Fibroblast of lung (primary cell): ENCODE measurements around the gene CRISP3. TPM values are rescaled to one million over a fixed set of nuclear protein-coding genes. Genes with fewer than 3 reads are reported as not detected.

ENCODE experiments used
- DNase-seq, 2 donors: peaks; one replicate each; pipeline versions ENCODE4 v3.0.0 to v3.0.0-alpha.2; 2010; ENCODE audit warnings: low read depth in 2 of 2
- H2AFZ ChIP-seq: 2 replicates; pipeline ENCODE4 v1.5.1; 2012; ENCODE audit warnings: low read length, control low read depth, inconsistent platforms
- H3K27ac ChIP-seq: 2 replicates; pipeline ENCODE4 v1.5.1; 2011; ENCODE audit warnings: low read length, control low read depth; ENCODE audit not compliant: insufficient read depth
- H3K27me3 ChIP-seq: 2 replicates; pipeline ENCODE4 v1.5.1; 2011; ENCODE audit warnings: mild to moderate bottlenecking, low read length; ENCODE audit not compliant: control insufficient read depth, insufficient read depth
- H3K36me3 ChIP-seq: 2 replicates; pipeline ENCODE4 v1.5.1; 2011; ENCODE audit warnings: low read length; ENCODE audit not compliant: control insufficient read depth, insufficient read depth
- H3K4me1 ChIP-seq: 2 replicates; pipeline ENCODE4 v1.5.1; 2011; ENCODE audit warnings: low read length; ENCODE audit not compliant: control insufficient read depth, insufficient read depth; ENCODE audit errors: extremely low read depth
- H3K4me2 ChIP-seq: 2 replicates; pipeline ENCODE4 v1.5.1; 2011; ENCODE audit warnings: low read length, control low read depth; ENCODE audit not compliant: insufficient read depth; ENCODE audit errors: extremely low read depth
- H3K4me3 ChIP-seq, 4 experiments: fragments of 200-600 bp in 1 of 4; sonication (generic) in 1 of 4; replicated peaks in 1 of 4; 2 replicates each; pipeline ENCODE4 v1.5.1; 2011 to 2016; ENCODE audit warnings: low read length in 4 of 4, low read depth in 3 of 4, mild to moderate bottlenecking in 3 of 4, control low read depth in 2 of 4, inconsistent platforms in 1 of 4, mixed read lengths in 1 of 4; ENCODE audit not compliant: insufficient read depth in 1 of 4; ENCODE audit errors: control extremely low read depth in 1 of 4
- H3K79me2 ChIP-seq: 2 replicates; pipeline ENCODE4 v1.5.1; 2012; ENCODE audit warnings: mild to moderate bottlenecking, low read length, inconsistent platforms; ENCODE audit not compliant: control insufficient read depth, insufficient read depth
- H3K9ac ChIP-seq: 2 replicates; pipeline ENCODE4 v1.5.1; 2011; ENCODE audit warnings: mild to moderate bottlenecking, low read length, control low read depth; ENCODE audit not compliant: insufficient read depth
- H3K9me3 ChIP-seq: 2 replicates; pipeline ENCODE4 v1.5.1; 2012; ENCODE audit warnings: low read depth, low read length; ENCODE audit not compliant: control insufficient read depth, insufficient read depth
- H4K20me1 ChIP-seq: 2 replicates; pipeline ENCODE4 v1.5.1; 2011; ENCODE audit warnings: low read length; ENCODE audit not compliant: control insufficient read depth, insufficient read depth; ENCODE audit errors: extremely low read depth
- EZH2 ChIP-seq: IDR thresholded peaks from 2 replicates; pipeline ENCODE4 v1.5.1; 2012; ENCODE audit warnings: low read length, control low read depth, mild to moderate bottlenecking; ENCODE audit errors: missing control alignments
- polyA plus RNA-seq, 2 donors: library from polyadenylated mRNA; depleted of rRNA in 1 of 2; stranded (reverse) in 1 of 2; unstranded in 1 of 2; fragments of >200 nt; gene quantifications; 2 replicates each; pipeline ENCODE4 v1.2.1, GENCODE V29; 2011 to 2012; ENCODE audit warnings: missing spikeins in 1 of 2
- total RNA-seq: library from RNA; depleted of rRNA; stranded (reverse); fragments of >200 nt; gene quantifications from 2 replicates; pipeline ENCODE4 v1.2.1, GENCODE V29; 2014
- TF ChIP-seq, protein P1 (sequence below), 2 donors: IDR thresholded peaks in 1 of 2; conservative IDR thresholded peaks in 1 of 2; 1 replicate in 1 of 2; 2 replicates in 1 of 2; pipeline ENCODE4 v1.5.1; 2011 to 2012; ENCODE audit warnings: low read length in 2 of 2, control low read depth in 1 of 2, inconsistent platforms in 1 of 2, low read depth in 1 of 2, mild to moderate bottlenecking in 1 of 2

CRISP3 gene
- total and polyA plus RNA-seq, 2 donors (not counting 1 experiment from before 2014, with no cell fraction given), result not detected

DNA sequence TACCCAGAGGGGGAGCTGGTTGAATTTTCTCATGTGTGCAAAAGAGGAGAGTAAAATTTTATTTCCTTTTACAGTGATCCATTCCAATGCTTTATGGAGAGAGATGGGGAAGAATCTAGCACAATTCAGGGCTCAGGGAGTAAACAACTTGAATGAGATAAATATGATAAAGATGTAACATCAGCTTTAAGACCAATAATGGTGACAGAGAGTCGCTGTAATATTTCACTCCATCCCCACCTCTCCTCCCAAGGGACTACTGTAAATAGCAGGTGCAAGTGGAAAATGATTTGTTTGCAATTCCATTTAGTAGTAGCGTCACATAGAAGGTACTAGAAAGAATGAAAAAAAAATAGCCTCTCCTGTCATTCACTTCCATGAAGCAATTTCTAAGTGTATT, 4.8 kb downstream of the CRISP3 start:
- TF ChIP-seq, protein P1, sequence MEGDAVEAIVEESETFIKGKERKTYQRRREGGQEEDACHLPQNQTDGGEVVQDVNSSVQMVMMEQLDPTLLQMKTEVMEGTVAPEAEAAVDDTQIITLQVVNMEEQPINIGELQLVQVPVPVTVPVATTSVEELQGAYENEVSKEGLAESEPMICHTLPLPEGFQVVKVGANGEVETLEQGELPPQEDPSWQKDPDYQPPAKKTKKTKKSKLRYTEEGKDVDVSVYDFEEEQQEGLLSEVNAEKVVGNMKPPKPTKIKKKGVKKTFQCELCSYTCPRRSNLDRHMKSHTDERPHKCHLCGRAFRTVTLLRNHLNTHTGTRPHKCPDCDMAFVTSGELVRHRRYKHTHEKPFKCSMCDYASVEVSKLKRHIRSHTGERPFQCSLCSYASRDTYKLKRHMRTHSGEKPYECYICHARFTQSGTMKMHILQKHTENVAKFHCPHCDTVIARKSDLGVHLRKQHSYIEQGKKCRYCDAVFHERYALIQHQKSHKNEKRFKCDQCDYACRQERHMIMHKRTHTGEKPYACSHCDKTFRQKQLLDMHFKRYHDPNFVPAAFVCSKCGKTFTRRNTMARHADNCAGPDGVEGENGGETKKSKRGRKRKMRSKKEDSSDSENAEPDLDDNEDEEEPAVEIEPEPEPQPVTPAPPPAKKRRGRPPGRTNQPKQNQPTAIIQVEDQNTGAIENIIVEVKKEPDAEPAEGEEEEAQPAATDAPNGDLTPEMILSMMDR (conservative IDR thresholded peaks at IDR 0.05 in 1 of 2, IDR thresholded peaks at IDR 0.05 in 1 of 2; ENCODE audit: low read depth in 1 of 2, low read length in 2 of 2), result no peak
- DNase-seq, result no peak

DNA sequence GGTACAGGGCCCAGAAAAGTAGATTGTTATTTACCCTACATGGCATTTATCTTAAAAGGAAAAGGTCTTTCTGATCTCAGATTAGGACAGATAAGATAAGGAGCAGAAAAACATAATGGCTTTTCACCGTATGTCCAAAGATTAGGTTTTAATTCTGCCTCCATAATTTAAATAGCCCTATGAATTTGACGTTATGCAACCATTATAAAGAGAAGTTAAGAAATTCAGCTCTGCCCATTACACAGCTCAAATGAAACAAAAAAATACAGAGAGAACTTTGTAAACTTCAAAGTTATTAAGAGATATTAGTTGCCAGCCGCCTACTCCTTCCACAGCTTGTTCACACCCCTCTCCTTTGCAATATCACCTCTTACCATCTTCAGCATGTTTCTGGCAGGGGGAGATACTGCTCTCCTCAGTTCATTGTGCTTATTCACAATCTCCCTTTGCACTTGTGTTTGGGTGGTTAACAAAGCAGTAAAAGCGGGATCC, 8.1 kb downstream of the CRISP3 start:
- no peaks in the 10 kb centered on the region for H3K9me3 ChIP-seq

More for the DNA sequence above, 4.8 kb downstream of the CRISP3 start:
- no peaks in the 10 kb centered on the region for H3K79me2 ChIP-seq
- H3K36me3 ChIP-seq, result no peaks in the 10 kb centered on the region
- no peak overlapping the region for H2AFZ ChIP-seq
- H3K27me3 ChIP-seq, result no peaks in the 10 kb centered on the region
- H3K4me2 ChIP-seq, result no peak overlapping the region
- H4K20me1 ChIP-seq, result no peaks in the 10 kb centered on the region
- no peak overlapping the region for H3K27ac ChIP-seq
- no peak overlapping the region for H3K4me3 ChIP-seq
- H3K9me3 ChIP-seq, result no peaks in the 10 kb centered on the region
- no peaks in the 10 kb centered on the region for H3K4me1 ChIP-seq
- no peak overlapping the region for H3K9ac ChIP-seq

DNA sequence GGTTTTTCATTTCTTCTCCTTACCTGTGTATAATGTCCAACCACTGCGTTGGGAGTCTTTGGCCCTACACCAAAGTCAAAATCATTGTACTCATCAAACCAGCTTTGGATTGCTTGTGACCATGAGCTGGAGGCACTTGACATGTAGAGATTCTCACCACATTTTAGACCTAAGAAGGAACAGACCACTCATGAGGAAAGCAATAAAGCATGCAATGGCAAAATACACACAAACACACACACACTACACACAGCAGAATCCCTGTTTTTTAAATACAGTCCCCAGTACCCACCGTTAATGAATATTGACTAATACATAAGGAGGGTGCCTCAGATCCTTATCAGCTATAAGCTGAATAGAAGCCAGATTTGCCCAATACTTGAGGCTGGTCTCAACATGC, 10.5 kb downstream of the CRISP3 start:
- DNase-seq, result no peak
- TF ChIP-seq, protein P1 (conservative IDR thresholded peaks at IDR 0.05 in 1 of 2, IDR thresholded peaks at IDR 0.05 in 1 of 2; ENCODE audit: low read depth in 1 of 2, low read length in 2 of 2), result no peak
- TF ChIP-seq EZH2, result no peak
- H3K4me2 ChIP-seq, result no peak overlapping the region
- no peaks in the 10 kb centered on the region for H4K20me1 ChIP-seq
- H3K4me3 ChIP-seq, result no peak overlapping the region
- H3K4me1 ChIP-seq, result no peaks in the 10 kb centered on the region
- no peaks in the 10 kb centered on the region for H3K79me2 ChIP-seq
- H3K27ac ChIP-seq, result no peak overlapping the region
- H2AFZ ChIP-seq, result no peak overlapping the region
- H3K9me3 ChIP-seq, result no peaks in the 10 kb centered on the region
- H3K9ac ChIP-seq, result no peak overlapping the region
- H3K36me3 ChIP-seq, result no peaks in the 10 kb centered on the region
- H3K27me3 ChIP-seq, result no peaks in the 10 kb centered on the region

More for the DNA sequence above, 8.1 kb downstream of the CRISP3 start:
- Histone ChIP-seq H3K9ac (no peak overlapping the region), H4K20me1 (no peaks in the 10 kb centered on the region), H3K27ac (no peak overlapping the region), H3K27me3 (no peaks in the 10 kb centered on the region), H3K4me1 (no peaks in the 10 kb centered on the region), H3K4me3 (no peak overlapping the region), H3K36me3 (no peaks in the 10 kb centered on the region), H3K4me2 (no peak overlapping the region), H3K79me2 (no peaks in the 10 kb centered on the region), H2AFZ (no peak overlapping the region)
- no peak for DNase-seq
- TF ChIP-seq, protein P1 (conservative IDR thresholded peaks at IDR 0.05 in 1 of 2, IDR thresholded peaks at IDR 0.05 in 1 of 2; ENCODE audit: low read depth in 1 of 2, low read length in 2 of 2), result no peak
- TF ChIP-seq EZH2, result no peak
